ENCODE measurements around the gene TOX2. TPM values are rescaled to one million over a fixed set of nuclear protein-coding genes. Genes with fewer than 3 reads are reported as not detected.

The TOX2 gene
- total RNA-seq, 1 experiment from 2014 or later = 1.7 TPM

DNA sequence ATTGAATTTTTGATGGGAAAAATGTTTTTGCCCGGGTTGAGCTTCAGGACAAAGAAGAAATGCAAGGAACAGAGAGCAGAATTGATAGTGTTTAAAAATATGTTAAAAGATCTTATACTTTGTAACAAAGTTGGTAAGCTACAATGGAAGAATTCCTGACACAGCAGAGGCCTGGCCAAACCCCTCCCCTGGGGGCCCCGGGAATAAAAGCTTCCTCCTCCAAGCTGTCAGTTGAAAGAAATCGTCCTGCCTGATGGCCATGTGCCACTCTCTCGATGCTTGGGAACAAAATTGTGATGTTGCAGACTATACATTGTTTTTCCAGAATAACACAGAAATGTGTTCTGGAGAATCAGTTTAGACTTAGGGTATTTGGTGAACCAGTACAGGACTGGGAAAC lies 14.2 kb upstream of the TOX2 start:
- no peak overlapping the region for H2AFZ ChIP-seq (ENCODE audit: low read length)
- TF ChIP-seq, protein P1, sequence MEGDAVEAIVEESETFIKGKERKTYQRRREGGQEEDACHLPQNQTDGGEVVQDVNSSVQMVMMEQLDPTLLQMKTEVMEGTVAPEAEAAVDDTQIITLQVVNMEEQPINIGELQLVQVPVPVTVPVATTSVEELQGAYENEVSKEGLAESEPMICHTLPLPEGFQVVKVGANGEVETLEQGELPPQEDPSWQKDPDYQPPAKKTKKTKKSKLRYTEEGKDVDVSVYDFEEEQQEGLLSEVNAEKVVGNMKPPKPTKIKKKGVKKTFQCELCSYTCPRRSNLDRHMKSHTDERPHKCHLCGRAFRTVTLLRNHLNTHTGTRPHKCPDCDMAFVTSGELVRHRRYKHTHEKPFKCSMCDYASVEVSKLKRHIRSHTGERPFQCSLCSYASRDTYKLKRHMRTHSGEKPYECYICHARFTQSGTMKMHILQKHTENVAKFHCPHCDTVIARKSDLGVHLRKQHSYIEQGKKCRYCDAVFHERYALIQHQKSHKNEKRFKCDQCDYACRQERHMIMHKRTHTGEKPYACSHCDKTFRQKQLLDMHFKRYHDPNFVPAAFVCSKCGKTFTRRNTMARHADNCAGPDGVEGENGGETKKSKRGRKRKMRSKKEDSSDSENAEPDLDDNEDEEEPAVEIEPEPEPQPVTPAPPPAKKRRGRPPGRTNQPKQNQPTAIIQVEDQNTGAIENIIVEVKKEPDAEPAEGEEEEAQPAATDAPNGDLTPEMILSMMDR (conservative IDR thresholded peaks at IDR 0.05) = no peak
- H3K27me3 ChIP-seq (ENCODE audit: insufficient read depth, low read length) = no peaks in the 10 kb centered on the region
- no peak overlapping the region for H3T11ph ChIP-seq (ENCODE audit: low read length)
- H4K91ac ChIP-seq (ENCODE audit: insufficient read length, low read depth, low read length) = no peak overlapping the region
- no peak overlapping the region for H3K4ac ChIP-seq (ENCODE audit: low read depth, low read length)
- Mint-ChIP-seq H3K27me3 (ENCODE audit: low read depth) (peaks cover 7% of the 10 kb centered on the region), H3K4me1 (peaks cover 31 to 55% of the 10 kb centered on the region in 2 experiments), H3K9me3 (peaks cover 4 to 9% of the 10 kb centered on the region in 2 experiments; a peak in 4 of 5 replicates), H3K4me3 (no peak overlapping the region), H3K36me3 (ENCODE audit: insufficient read depth in 1 of 3, low read depth in 3 of 3) (peaks cover 0 to 11% (median 0%) of the 10 kb centered on the region in 3 experiments; a peak in 4 of 7 replicates), H3K27ac (no peak overlapping the region)
- no peak overlapping the region for H2BK12ac ChIP-seq (ENCODE audit: insufficient read length, low read depth, low read length)
- no CpG with 5 or more reads among the region's 4 CpGs for WGBS (ENCODE audit: extremely low coverage, insufficient read length, low lambda C conversion rate)
- H3K56ac ChIP-seq (ENCODE audit: insufficient read length, low read depth, low read length) = no peak overlapping the region
- no peaks in the 10 kb centered on the region for H3K9me3 ChIP-seq (ENCODE audit: control insufficient read depth, low read depth, low read length)
- no peak overlapping the region for H3K18ac ChIP-seq (ENCODE audit: insufficient read length, low read depth, low read length)
- H3K79me1 ChIP-seq (ENCODE audit: insufficient read depth, low read depth, low read length, poor library complexity, severe bottlenecking) = no peaks in the 10 kb centered on the region
- no peak overlapping the region for H2BK5ac ChIP-seq (ENCODE audit: insufficient read length, low read length)
- H2BK15ac ChIP-seq (ENCODE audit: low read depth, low read length) = no peak overlapping the region
- H3K14ac ChIP-seq (ENCODE audit: insufficient read depth, low read length) = no peak overlapping the region
- H3K27ac ChIP-seq (ENCODE audit: insufficient read length, low read depth, low read length) = no peak overlapping the region
- no peak for DNase-seq
- H3K4me1 ChIP-seq (ENCODE audit: insufficient read depth, low read length) = peaks cover 3% of the 10 kb centered on the region; the same call in 1 of the 2 replicates
- no peaks in the 10 kb centered on the region for H3K79me2 ChIP-seq (ENCODE audit: insufficient read depth, low read length)
- H3K23ac ChIP-seq (ENCODE audit: insufficient read length, low read depth, low read length) = no peak overlapping the region
- H4K5ac ChIP-seq (ENCODE audit: insufficient read length, low read depth, low read length) = no peak overlapping the region
- no peak overlapping the region for H3K9ac ChIP-seq (ENCODE audit: extremely low read depth, insufficient read length, low read length)
- H3K23me2 ChIP-seq (ENCODE audit: insufficient read length, low read depth, low read length, poor library complexity, severe bottlenecking) = no peaks in the 10 kb centered on the region
- no peak overlapping the region for H2BK120ac ChIP-seq (ENCODE audit: low read depth, low read length, poor library complexity, severe bottlenecking)
- no peaks in the 10 kb centered on the region for H4K20me1 ChIP-seq (ENCODE audit: control insufficient read depth, insufficient read depth, insufficient read length)
- H2BK20ac ChIP-seq (ENCODE audit: low read depth, low read length, poor library complexity, severe bottlenecking) = no peak overlapping the region
- no peak overlapping the region for H2AK5ac ChIP-seq (ENCODE audit: insufficient read length, low read length)
- no peak overlapping the region for H4K8ac ChIP-seq (replicated peaks; ENCODE audit: insufficient read length, low read depth, low read length)
- H3K4me2 ChIP-seq (ENCODE audit: insufficient read depth, insufficient read length, low read length) = no peak overlapping the region
